GM23338 (cell line): ENCODE measurements around the gene ZNF8. TPM values are rescaled to one million over a fixed set of nuclear protein-coding genes. Genes with fewer than 3 reads are reported as not detected.
"Not testable (repeated sequence)": the region's sequence is repeated elsewhere in the genome, so short reads cannot be mapped to it uniquely, and the experiment has no call there.

Experiments used
- ATAC-seq: fragments of 200-7000 bp; cut with Tn5 transposase; 3 replicates; pipeline ENCODE4 v1.9.1; 2020
- DNase-seq: peaks from one replicate; pipeline ENCODE4 v3.0.0-alpha.2; 2015; ENCODE audit warnings: low spot score
- H2AFZ ChIP-seq: fragments of 200-600 bp; sonication (generic); 2 replicates; pipeline ENCODE4 v1.8.0; 2016; ENCODE audit warnings: antibody characterized with exemption, mild to moderate bottlenecking, moderate library complexity
- H3F3A ChIP-seq: fragments of 200-600 bp; sonication (generic); replicated peaks from 2 replicates; pipeline ENCODE4 v1.8.0; 2017; ENCODE audit warnings: antibody characterized with exemption, mixed run types, low read depth
- H3K27ac ChIP-seq: fragments of 200-600 bp; sonication (generic); 2 replicates; pipeline ENCODE4 v1.6.1; 2016; ENCODE audit warnings: low read depth
- H3K27me3 ChIP-seq: fragments of 200-600 bp; sonication (generic); 2 replicates; pipeline ENCODE4 v1.8.0; 2016; ENCODE audit warnings: mild to moderate bottlenecking, mixed run types, moderate library complexity; ENCODE audit not compliant: insufficient read depth
- H3K36me3 ChIP-seq: fragments of 200-600 bp; sonication (generic); 2 replicates; pipeline ENCODE4 v1.8.0; 2016; ENCODE audit warnings: mild to moderate bottlenecking; ENCODE audit not compliant: insufficient read depth
- H3K4me1 ChIP-seq: fragments of 200-600 bp; sonication (generic); 2 replicates; pipeline ENCODE4 v1.8.0; 2016; ENCODE audit warnings: mild to moderate bottlenecking, moderate library complexity; ENCODE audit not compliant: insufficient read depth
- H3K4me2 ChIP-seq: fragments of 200-600 bp; sonication (generic); 2 replicates; pipeline ENCODE4 v1.7.1; 2017; ENCODE audit warnings: mixed run types
- H3K4me3 ChIP-seq: fragments of 200-600 bp; sonication (generic); 2 replicates; pipeline ENCODE4 v1.6.1; 2016; ENCODE audit warnings: mixed run types
- H3K79me2 ChIP-seq: fragments of 200-600 bp; sonication (generic); replicated peaks from 2 replicates; pipeline ENCODE4 v1.8.0; 2017; ENCODE audit warnings: mild to moderate bottlenecking; ENCODE audit not compliant: insufficient read depth
- H3K9me2 ChIP-seq: fragments of 200-600 bp; sonication (generic); 2 replicates; pipeline ENCODE4 v1.8.0; 2017; ENCODE audit not compliant: insufficient read depth
- H4K20me1 ChIP-seq: fragments of 200-600 bp; sonication (generic); replicated peaks from 2 replicates; pipeline ENCODE4 v1.8.0; 2017; ENCODE audit warnings: mild to moderate bottlenecking; ENCODE audit not compliant: insufficient read depth
- H3K27ac Mint-ChIP-seq: 2 replicates; pipeline ENCODE4 v1.8.0; 2020; ENCODE audit warnings: inconsistent platforms, mild to moderate bottlenecking, moderate library complexity, mixed read lengths
- H3K27me3 Mint-ChIP-seq: 3 replicates; pipeline ENCODE4 v1.8.0; 2022; ENCODE audit warnings: low read depth, mild to moderate bottlenecking, moderate library complexity, mixed read lengths, inconsistent platforms; ENCODE audit not compliant: insufficient read depth, poor library complexity
- H3K36me3 Mint-ChIP-seq: 3 replicates; pipeline ENCODE4 v1.8.0; 2021; ENCODE audit warnings: low read depth, mild to moderate bottlenecking, inconsistent platforms, moderate library complexity, mixed read lengths
- H3K4me1 Mint-ChIP-seq: 3 replicates; pipeline ENCODE4 v1.8.0; 2020; ENCODE audit warnings: mild to moderate bottlenecking, inconsistent platforms, mixed read lengths
- H3K4me3 Mint-ChIP-seq: 3 replicates; pipeline ENCODE4 v1.8.0; 2021; ENCODE audit warnings: moderate library complexity, mild to moderate bottlenecking, inconsistent platforms, mixed read lengths
- H3K9me3 Mint-ChIP-seq: 3 replicates; pipeline ENCODE4 v1.8.0; 2020; ENCODE audit warnings: moderate library complexity, mild to moderate bottlenecking, inconsistent platforms, mixed read lengths
- CREB1 ChIP-seq: fragments of 250-450 bp; sonication (Bioruptor Pico); IDR thresholded peaks from 2 replicates; pipeline ENCODE4 v1.5.0; 2020; ENCODE audit warnings: low read depth, mild to moderate bottlenecking, moderate library complexity
- EZH2 ChIP-seq: fragments of 200-600 bp; sonication (generic); IDR thresholded peaks from one replicate; pipeline ENCODE4 v1.8.0; 2017; ENCODE audit warnings: antibody characterized with exemption, mild to moderate bottlenecking, low read depth; ENCODE audit not compliant: unreplicated experiment
- NANOG ChIP-seq: IDR thresholded peaks from 2 replicates; pipeline ENCODE4 v1.6.1; 2016; ENCODE audit warnings: antibody characterized with exemption, borderline replicate concordance
- ZNF114 ChIP-seq: fragments of 250-450 bp; sonication (Bioruptor Pico); IDR thresholded peaks from 2 replicates; pipeline ENCODE4 v1.5.0; 2020; ENCODE audit warnings: mild to moderate bottlenecking, moderate library complexity
- polyA plus RNA-seq: library from polyadenylated mRNA; unstranded; fragments of >200 nt; fragmentation: Nextera tagmentation; extraction: Ambion mirVana; gene quantifications from 2 replicates; pipeline ENCODE4 v1.2.1, GENCODE V29; 2016
- total RNA-seq: library from RNA; depleted of rRNA; stranded (reverse); fragments of >200 nt; shearing (Covaris generic); gene quantifications from 2 replicates; pipeline ENCODE4 v1.2.3, GENCODE V29; 2014

Gene ZNF8
- total and polyA plus RNA-seq, 2 experiments from 2014 or later: 4.3 to 30.3 TPM

DNA sequence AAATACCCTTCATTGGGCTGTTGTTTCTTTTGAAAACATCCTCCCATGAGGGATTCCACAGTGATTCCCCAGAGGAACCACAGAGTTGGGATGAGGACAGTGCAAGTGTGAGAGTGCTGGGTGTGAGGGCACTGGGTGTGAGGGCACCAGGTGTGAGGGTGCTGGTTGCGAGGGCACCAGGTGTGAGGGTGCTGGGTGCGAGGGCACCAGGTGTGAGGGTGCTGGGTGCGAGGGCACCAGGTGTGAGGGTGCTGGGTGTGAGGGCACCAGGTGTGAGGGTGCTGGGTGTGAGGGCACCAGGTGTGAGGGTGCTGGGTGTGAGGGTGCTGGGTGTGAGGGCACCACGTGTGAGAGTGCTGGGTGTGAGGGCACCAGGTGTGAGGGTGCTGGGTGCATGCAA, 20.5 kb upstream of the ZNF8 start:
- H3K9me2 ChIP-seq, H3K27me3 ChIP-seq, H3K4me3 Mint-ChIP-seq, H2AFZ ChIP-seq, H3K4me3 ChIP-seq, H3K27ac Mint-ChIP-seq, H3K4me2 ChIP-seq, H3K4me1 Mint-ChIP-seq, H4K20me1 ChIP-seq, H3K79me2 ChIP-seq, H3K4me1 ChIP-seq, DNase-seq, H3K27ac ChIP-seq, ATAC-seq: not testable (repeated sequence)
- Mint-ChIP-seq H3K9me3 (peaks cover 100% of the 10 kb centered on the region), H3K36me3 (peaks cover 100% of the 10 kb centered on the region), H3K27me3 (peaks cover 52% of the 10 kb centered on the region)
- H3F3A ChIP-seq: peaks cover 40% of the 10 kb centered on the region
- peaks cover 95% of the 10 kb centered on the region for H3K36me3 ChIP-seq

GRCh38 chr19:58261600-58261967, 17.2 kb upstream of the ZNF8 start:
- H3F3A ChIP-seq: peaks cover 44% of the 10 kb centered on the region
- ATAC-seq: no peak
- H4K20me1 ChIP-seq: no peaks in the 10 kb centered on the region

DNA sequence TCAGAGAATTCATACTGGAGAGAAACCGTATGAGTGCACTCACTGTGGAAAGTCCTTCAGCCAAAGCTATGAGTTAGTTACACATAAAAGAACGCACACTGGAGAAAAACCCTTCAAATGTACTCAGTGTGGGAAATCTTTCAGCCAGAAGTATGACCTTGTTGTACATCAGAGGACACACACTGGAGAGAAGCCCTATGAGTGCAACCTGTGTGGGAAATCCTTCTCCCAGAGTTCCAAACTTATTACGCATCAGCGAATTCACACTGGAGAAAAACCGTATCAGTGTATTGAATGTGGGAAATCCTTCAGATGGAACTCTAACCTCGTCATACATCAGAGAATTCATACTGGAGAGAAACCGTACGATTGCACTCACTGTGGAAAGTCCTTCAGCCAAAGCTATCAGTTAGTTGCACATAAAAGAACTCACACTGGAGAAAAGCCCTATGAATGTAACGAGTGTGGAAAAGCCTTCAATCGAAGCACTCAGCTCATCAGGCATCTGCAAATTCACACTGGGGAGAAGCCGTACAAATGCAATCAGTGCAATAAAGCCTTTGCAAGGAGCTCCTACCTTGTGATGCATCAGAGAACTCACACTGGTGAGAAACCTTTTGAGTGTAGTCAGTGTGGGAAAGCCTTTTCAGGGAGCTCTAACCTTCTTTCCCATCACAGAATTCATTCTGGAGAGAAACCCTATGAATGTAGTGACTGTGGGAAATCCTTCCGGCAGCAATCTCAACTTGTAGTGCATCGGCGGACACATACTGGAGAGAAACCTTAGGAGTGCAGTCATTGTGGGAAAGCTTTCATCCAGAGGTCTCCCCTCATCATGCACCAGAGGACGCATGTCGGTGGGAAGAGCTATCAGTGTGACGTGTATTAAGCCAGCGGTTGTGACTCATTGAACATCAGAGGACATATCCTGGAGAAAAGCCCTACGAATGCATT, 16.5 kb upstream of the ZNF8 start:
- DNase-seq: peak; percentile 43
- Mint-ChIP-seq H3K27me3 (peaks cover 71% of the 10 kb centered on the region), H3K9me3 (peaks cover 100% of the 10 kb centered on the region), H3K36me3 (peaks cover 100% of the 10 kb centered on the region), H3K4me1 (no peaks in the 10 kb centered on the region), H3K4me3 (peak overlapping the region; percentile 24; the same call in 1 of the 3 replicates), H3K27ac (no peak overlapping the region)
- 0 out of 2 replicates have a peak, but pooled peaks cover 3% of the 10 kb centered on the region for H3K27me3 ChIP-seq
- H3K27ac ChIP-seq: no peak overlapping the region
- H3K36me3 ChIP-seq: peaks cover 80% of the 10 kb centered on the region
- ATAC-seq: no peak
- no peaks in the 10 kb centered on the region for H3K9me2 ChIP-seq
- H2AFZ ChIP-seq: no peak overlapping the region
- no peaks in the 10 kb centered on the region; the same call in 1 of the 2 replicates for H3K79me2 ChIP-seq
- TF ChIP-seq CREB1 (CRISPR knock-in tag): 0 out of 2 replicates have a peak, but pooled peaks have one; percentile 7
- no peak for TF ChIP-seq ZNF114 (CRISPR knock-in tag)
- H3K4me3 ChIP-seq: peak overlapping the region; percentile 36; the same call in 1 of the 2 replicates
- no peaks in the 10 kb centered on the region for H3K4me1 ChIP-seq
- H4K20me1 ChIP-seq: no peaks in the 10 kb centered on the region
- H3F3A ChIP-seq: peaks cover 44% of the 10 kb centered on the region
- no peak overlapping the region for H3K4me2 ChIP-seq

More at GRCh38 chr19:58261600-58261967, 17.2 kb upstream of the ZNF8 start:
- Histone ChIP-seq H3K4me3 (peak overlapping the region; percentile 28; the same call in 1 of the 2 replicates), H3K27me3 (0 out of 2 replicates have a peak, but pooled peaks cover 3% of the 10 kb centered on the region), H3K4me1 (no peaks in the 10 kb centered on the region), H3K4me2 (no peak overlapping the region), H3K36me3 (peaks cover 86% of the 10 kb centered on the region), H2AFZ (no peak overlapping the region), H3K27ac (no peak overlapping the region), H3K79me2 (no peaks in the 10 kb centered on the region; the same call in 1 of the 2 replicates), H3K9me2 (no peaks in the 10 kb centered on the region)
- no peak overlapping the region for H3K27ac Mint-ChIP-seq
- H3K9me3 Mint-ChIP-seq: peaks cover 100% of the 10 kb centered on the region
- H3K4me3 Mint-ChIP-seq: no peak overlapping the region
- peaks cover 100% of the 10 kb centered on the region for H3K36me3 Mint-ChIP-seq
- H3K4me1 Mint-ChIP-seq: no peaks in the 10 kb centered on the region
- DNase-seq: no peak
- peaks cover 72% of the 10 kb centered on the region for H3K27me3 Mint-ChIP-seq
- TF ChIP-seq NANOG (no peak), EZH2 (no peak)
